IPS-20b (cell line): ENCODE results near the gene MCOLN2.

Experiments used
- H3K27ac ChIP-seq: one replicate; pipeline ENCODE4 v1.5.1; 2013; ENCODE audit warnings: low read length
- H3K27me3 ChIP-seq: 2 replicates; pipeline ENCODE4 v1.6.1; 2013; ENCODE audit warnings: mild to moderate bottlenecking, low read length, inconsistent platforms; ENCODE audit not compliant: insufficient read depth
- H3K36me3 ChIP-seq: 2 replicates; pipeline ENCODE4 v1.6.1; 2013; ENCODE audit warnings: low read depth, mild to moderate bottlenecking, inconsistent platforms, low read length, moderate library complexity; ENCODE audit not compliant: insufficient read depth
- H3K4me1 ChIP-seq: 2 replicates; pipeline ENCODE4 v1.6.1; 2013; ENCODE audit warnings: mild to moderate bottlenecking, control low read depth, inconsistent platforms, low read length, moderate library complexity; ENCODE audit not compliant: insufficient read depth
- H3K4me3 ChIP-seq: 2 replicates; pipeline ENCODE4 v1.5.1; 2013; ENCODE audit warnings: mild to moderate bottlenecking, low read length, inconsistent platforms
- H3K9ac ChIP-seq: 2 replicates; pipeline ENCODE4 v1.6.1; 2013; ENCODE audit warnings: low read depth, mild to moderate bottlenecking, inconsistent platforms, low read length, moderate library complexity
- H3K9me3 ChIP-seq: 2 replicates; pipeline ENCODE4 v1.6.1; 2013; ENCODE audit warnings: mild to moderate bottlenecking, low read depth, low read length, inconsistent platforms; ENCODE audit not compliant: insufficient read depth

MCOLN2 gene

DNA sequence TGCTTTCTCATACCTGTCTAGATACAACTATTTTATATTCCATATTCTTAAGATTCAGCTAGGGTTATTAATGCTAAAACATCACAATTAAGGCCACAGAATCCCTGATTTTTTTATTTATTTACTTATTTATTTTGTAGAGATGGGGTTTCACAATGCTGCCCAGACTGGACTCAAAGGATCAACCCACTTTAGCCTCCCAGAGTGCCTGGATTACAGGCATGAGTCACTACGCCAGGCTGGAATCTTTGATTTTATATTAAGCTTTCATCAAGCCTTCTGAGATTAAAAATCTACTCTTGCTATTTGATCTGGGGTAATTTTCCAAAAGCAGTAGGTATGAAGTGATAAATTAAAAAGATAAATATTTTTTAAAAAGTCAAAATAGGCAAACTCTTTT, 38.9 kb downstream of the MCOLN2 start:
- no peaks in the 10 kb centered on the region for H3K36me3 ChIP-seq
- H3K27me3 ChIP-seq, result no peaks in the 10 kb centered on the region
- no peaks in the 10 kb centered on the region for H3K4me1 ChIP-seq
- no peak overlapping the region for H3K4me3 ChIP-seq
- H3K9me3 ChIP-seq, result no peaks in the 10 kb centered on the region
- no peak overlapping the region for H3K9ac ChIP-seq
- no peak overlapping the region for H3K27ac ChIP-seq

DNA sequence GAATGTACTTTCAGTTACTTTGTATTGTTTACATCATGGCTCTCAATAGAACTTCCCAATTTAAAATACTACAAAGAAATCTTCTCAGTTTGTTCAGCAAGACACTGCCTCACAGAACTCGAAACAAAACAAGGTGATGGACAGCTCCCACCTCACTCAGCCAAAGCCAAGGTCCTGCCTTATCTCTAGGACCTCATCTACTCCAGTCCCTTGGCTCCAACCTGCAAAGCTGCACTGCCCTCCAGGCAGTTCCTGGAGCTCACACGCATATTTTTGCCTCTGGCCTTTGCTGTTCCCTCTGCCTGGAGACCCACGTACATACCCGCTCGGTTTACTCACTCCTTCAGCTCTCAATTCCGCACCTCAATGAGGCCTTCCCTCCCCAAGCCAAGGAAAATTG, 40.3 kb downstream of the MCOLN2 start:
- Histone ChIP-seq H3K36me3 (no peaks in the 10 kb centered on the region), H3K9ac (no peak overlapping the region), H3K27ac (no peak overlapping the region), H3K4me3 (no peak overlapping the region), H3K4me1 (no peaks in the 10 kb centered on the region), H3K27me3 (no peaks in the 10 kb centered on the region), H3K9me3 (no peaks in the 10 kb centered on the region)

DNA sequence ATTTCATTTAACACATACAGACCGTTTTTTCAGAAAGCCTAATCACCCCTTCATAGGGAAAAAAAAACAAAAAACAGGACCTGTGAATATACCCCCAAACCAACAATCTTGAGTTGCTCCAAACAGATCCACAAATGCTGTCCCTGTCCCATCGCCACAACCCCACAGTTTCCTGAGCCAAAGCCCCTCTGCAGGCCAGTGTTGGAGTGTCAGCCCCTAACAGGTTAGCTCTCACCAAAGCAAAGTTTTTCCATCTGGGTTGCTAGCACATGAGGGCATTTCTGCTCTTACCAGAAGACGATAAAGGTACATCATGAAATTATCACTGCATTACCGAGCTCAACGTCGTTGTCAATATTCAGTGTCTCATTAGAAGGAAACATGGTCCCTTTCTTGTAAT, 40.8 kb downstream of the MCOLN2 start:
- Histone ChIP-seq H3K36me3 (no peaks in the 10 kb centered on the region), H3K9ac (no peak overlapping the region)

DNA sequence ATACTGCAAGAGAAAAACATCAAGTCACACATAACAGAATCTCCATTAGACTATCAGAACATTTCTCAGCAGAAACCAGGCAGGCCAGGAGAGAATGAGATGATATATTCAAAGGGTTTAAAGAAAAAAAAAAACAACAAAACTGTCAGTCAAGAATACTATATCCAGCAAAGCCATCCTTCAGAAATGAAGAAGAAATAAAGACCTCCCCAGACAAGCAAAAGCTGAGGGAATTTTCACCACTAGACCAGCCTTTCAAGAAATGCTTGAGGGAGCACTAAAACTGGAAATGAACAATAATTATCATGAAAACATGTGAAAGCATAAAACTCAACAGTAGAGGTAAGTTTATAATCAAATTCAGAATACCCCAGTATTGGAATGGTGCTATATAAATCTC, 47.2 kb downstream of the MCOLN2 start:
- H3K27ac ChIP-seq, result no peak overlapping the region
- H3K27me3 ChIP-seq, result no peaks in the 10 kb centered on the region
- no peaks in the 10 kb centered on the region for H3K4me1 ChIP-seq
- no peak overlapping the region for H3K9ac ChIP-seq
- H3K4me3 ChIP-seq, result no peak overlapping the region
- no peaks in the 10 kb centered on the region for H3K36me3 ChIP-seq
- no peaks in the 10 kb centered on the region for H3K9me3 ChIP-seq

More for the DNA sequence above, 40.8 kb downstream of the MCOLN2 start:
- Histone ChIP-seq H3K27me3 (no peaks in the 10 kb centered on the region), H3K9me3 (no peaks in the 10 kb centered on the region), H3K4me1 (no peaks in the 10 kb centered on the region), H3K27ac (no peak overlapping the region), H3K4me3 (no peak overlapping the region)

DNA sequence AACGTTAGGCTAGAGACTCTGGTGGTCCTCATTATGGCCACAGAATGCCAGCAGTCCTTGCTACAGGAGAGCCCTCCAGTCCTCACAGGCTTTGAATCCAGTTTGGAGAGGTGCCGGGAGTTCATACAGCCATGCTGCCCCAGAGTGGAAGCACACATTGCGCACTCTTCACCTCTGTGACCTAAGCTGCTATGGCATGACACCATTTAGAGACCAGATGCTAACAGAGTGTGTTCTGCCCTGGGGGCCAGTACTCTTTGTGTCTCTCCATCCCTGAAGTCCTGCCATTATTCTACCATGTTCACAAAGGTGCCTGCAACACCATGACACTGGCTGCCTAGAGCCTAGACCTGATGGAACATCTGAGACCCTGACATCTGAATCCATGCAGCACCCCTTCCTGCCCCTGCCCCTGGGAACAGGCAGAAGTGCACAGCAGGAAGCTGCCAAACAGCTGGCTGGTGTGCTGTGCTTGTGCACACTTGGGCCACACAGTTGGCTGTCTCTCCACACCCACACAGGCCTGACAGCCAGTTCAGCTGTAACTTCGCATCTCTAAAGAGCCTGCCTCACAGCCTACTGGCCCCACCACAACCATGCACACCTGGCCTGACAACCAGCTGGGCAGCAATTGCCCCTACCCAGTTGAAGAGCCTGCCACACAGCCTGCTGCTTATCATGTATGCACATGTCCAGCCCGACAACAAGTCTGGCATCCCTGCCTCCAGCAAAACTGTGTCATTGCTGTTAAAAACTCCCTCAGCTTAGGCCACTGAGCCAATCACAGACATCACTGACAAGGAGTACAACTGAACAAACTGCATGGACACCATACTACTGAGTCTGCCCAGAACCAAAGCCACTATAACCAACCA, 49.1 kb downstream of the MCOLN2 start:
- no peaks in the 10 kb centered on the region for H3K27me3 ChIP-seq
- no peak overlapping the region for H3K9ac ChIP-seq
- H3K4me3 ChIP-seq, result no peak overlapping the region
- H3K36me3 ChIP-seq, result no peaks in the 10 kb centered on the region
- H3K9me3 ChIP-seq, result no peaks in the 10 kb centered on the region
- no peaks in the 10 kb centered on the region for H3K4me1 ChIP-seq
- H3K27ac ChIP-seq, result no peak overlapping the region

DNA sequence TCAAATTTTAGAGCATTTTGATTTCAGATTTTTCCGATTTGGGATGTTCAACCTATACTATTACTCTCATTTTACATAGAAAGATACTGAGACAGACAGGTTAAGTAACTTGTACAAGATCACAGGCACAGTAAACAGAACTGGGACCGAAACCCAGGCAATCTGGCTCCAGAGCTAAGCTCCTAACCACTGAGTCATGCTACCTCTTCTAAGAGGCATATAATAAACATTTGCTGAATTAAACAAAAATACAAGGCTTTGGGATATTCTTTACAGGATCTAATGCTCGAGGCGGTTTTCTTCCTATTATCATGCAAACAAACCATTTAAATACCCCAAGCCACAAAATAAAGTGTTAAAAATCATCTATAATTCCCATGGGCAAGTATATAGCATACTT, 50.3 kb downstream of the MCOLN2 start:
- no peaks in the 10 kb centered on the region for H3K9me3 ChIP-seq
- H3K36me3 ChIP-seq, result no peaks in the 10 kb centered on the region
- H3K9ac ChIP-seq, result no peak overlapping the region
- no peak overlapping the region for H3K4me3 ChIP-seq
- H3K27me3 ChIP-seq, result no peaks in the 10 kb centered on the region
- H3K27ac ChIP-seq, result no peak overlapping the region
- H3K4me1 ChIP-seq, result no peaks in the 10 kb centered on the region

DNA sequence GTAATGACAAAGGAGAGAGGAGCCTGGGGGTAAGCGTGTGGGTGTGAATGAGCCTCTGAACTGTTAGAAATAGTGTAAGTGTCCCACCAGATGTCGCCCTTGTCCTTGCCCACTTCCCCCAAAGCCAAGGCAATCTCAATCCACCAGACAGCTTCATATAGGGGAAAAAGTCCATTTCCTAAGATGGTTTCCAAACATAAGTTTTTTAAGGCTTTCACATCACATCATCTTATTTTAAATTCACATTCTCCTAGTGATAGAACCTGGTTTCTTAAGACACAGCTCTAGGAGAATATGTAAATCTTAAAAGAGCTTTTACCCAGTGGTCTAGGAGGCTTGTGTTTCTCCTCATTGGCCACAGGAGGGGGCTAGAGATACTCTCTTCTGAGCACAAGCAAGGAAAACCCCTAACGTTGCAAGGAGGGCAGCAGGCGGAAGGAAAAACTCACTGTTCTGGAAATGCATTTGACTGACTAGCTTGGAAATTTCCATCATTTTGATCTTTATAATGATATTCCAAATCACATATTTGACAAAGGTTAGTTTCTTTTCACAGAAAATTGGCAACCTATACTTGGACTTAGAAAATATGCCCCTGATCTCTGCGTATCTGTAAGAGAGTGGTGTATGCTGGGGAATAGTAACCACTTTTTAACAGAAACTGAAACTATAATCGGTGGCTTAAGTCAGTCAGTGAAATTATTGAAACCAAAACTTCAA, 52.0 kb downstream of the MCOLN2 start:
- no peak overlapping the region for H3K9ac ChIP-seq
- no peak overlapping the region for H3K4me3 ChIP-seq
- H3K4me1 ChIP-seq, result no peaks in the 10 kb centered on the region
- H3K27me3 ChIP-seq, result no peaks in the 10 kb centered on the region
- H3K27ac ChIP-seq, result no peak overlapping the region
- no peaks in the 10 kb centered on the region for H3K36me3 ChIP-seq
- H3K9me3 ChIP-seq, result no peaks in the 10 kb centered on the region

DNA sequence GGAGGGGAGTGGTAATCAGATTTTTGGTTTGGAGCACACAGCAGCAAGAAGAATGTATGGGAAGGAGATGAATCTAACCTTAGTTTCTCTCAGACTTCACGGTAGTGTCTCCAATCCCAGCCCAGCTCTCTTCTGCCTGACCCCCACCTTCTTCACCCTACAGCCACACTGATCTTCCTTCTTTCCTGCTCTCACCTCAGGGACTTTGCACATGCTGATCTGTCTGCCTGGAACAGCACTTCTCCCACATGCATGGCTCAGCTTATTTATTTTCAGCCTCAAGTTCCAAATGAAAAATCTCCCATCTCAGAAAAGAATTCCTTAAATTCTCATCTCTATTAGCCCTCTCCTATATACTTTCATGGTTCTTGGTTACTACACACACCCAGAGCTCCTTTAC, 55.1 kb downstream of the MCOLN2 start:
- no peak overlapping the region for H3K9ac ChIP-seq
- no peaks in the 10 kb centered on the region for H3K9me3 ChIP-seq
- no peaks in the 10 kb centered on the region for H3K4me1 ChIP-seq
- H3K27ac ChIP-seq, result no peak overlapping the region
- H3K4me3 ChIP-seq, result no peak overlapping the region
- H3K36me3 ChIP-seq, result no peaks in the 10 kb centered on the region
- no peaks in the 10 kb centered on the region for H3K27me3 ChIP-seq

DNA sequence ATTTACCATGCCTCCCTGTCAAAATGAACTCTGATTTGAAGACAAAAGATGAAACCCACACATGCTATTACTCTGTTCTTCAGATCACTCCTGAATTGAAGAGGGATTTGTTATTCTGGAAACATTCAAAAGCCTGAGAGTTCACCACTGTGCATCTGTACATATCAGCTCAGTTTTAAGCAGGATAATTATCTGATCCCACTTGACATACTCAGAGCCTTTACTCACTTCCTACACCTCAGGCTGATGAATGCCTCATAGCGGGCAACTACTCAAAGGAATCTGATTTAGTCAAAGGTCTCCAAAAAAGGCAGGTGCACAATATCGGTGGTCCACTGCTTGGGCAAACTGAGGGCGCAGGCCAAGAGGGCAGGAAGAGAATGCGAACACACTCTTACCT, 56.4 kb downstream of the MCOLN2 start:
- Histone ChIP-seq H3K4me3 (no peak overlapping the region), H3K4me1 (no peaks in the 10 kb centered on the region), H3K9ac (no peak overlapping the region), H3K9me3 (no peaks in the 10 kb centered on the region), H3K27ac (no peak overlapping the region), H3K36me3 (no peaks in the 10 kb centered on the region), H3K27me3 (no peaks in the 10 kb centered on the region)

DNA sequence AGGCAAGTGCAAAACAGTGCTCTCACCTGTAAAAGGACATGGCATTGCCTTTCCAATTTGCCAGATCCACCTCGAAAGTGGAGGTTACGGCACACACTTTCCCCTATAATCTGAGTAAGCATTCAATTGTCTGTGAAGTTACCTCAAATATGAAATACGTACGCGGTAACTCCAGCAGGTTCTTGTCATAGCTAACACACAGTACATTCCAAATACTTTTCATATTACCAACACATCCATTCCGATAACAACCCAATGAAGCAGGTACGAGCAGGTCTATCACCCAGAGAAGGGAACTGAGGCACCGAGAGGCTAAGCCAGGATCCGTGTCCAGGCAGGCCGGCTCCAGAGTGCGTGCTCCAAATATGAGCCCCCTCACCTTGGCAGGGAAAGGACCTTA, 57.2 kb downstream of the MCOLN2 start:
- H3K9ac ChIP-seq, result no peak overlapping the region
- H3K36me3 ChIP-seq, result no peaks in the 10 kb centered on the region
- H3K9me3 ChIP-seq, result no peaks in the 10 kb centered on the region
- no peaks in the 10 kb centered on the region for H3K4me1 ChIP-seq
- H3K4me3 ChIP-seq, result no peak overlapping the region
- H3K27ac ChIP-seq, result no peak overlapping the region
- no peaks in the 10 kb centered on the region for H3K27me3 ChIP-seq

DNA sequence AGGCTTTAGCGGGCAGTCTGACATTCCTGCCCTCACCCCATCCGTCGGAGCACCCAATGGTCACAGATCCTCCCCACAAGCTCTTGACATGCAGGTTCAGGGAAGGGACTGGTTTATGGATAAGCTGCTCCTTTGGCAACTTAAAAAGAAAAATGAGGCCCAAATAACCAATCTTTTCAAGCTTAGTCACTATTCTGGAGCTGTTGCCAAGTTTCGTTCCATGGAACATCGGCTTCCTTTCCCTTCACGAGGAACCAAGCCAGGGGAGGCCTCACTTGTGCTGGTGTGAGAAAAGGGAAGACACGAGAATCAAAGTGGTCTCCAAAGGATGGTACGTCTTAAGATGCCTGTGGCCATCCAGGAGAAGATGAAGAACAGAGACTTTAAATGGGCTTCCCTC, 57.8 kb downstream of the MCOLN2 start:
- Histone ChIP-seq H3K27me3 (no peaks in the 10 kb centered on the region), H3K4me3 (no peak overlapping the region), H3K4me1 (no peaks in the 10 kb centered on the region), H3K36me3 (no peaks in the 10 kb centered on the region), H3K27ac (no peak overlapping the region), H3K9me3 (no peaks in the 10 kb centered on the region), H3K9ac (no peak overlapping the region)
